Mucosa of gallbladder (tissue), 1 donor: ENCODE data around the gene JMJD4. TPM values are rescaled to one million over a fixed set of nuclear protein-coding genes. Genes with fewer than 3 reads are reported as not detected.

ENCODE experiments used
- DNase-seq: peaks from one replicate; pipeline ENCODE4 v3.0.0-alpha.2; 2020; ENCODE audit warnings: low spot score
- total RNA-seq: library from RNA; stranded (reverse); gene quantifications from one replicate; pipeline ENCODE4 v1.2.1, GENCODE V29; 2021
- donor health status: DM: no; HTN: no; CAD: no.

The JMJD4 gene
- total RNA-seq, 1 donor from 2014 or later, result 14.1 TPM

DNA sequence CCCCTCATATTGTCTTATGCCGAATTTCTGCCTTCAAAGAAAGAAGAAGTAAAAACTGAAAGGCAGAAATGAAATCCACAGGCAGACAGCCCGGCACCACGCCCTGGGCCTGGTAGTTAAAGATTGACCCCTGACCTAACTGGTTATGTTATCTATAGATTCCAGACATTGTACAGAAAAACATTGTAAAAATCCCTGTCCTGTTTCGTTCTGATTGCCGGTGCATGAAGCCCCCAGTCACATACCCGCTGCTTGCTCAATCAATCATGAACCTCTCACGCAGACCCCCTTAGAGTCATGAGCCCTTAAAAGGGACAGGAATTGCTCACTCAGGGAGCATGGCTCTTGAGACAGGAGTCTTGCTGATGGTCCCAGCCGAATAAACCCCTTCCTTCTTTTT, 49.3 kb downstream of the JMJD4 start:
- DNase-seq, result no peak

Other genes with a start within 250 kb of the JMJD4 start
- gene ZNF678, start 171.7 kb downstream of the JMJD4 start, total RNA-seq, result 10.8 TPM
- 32.3 TPM for gene SNAP47, start 133 bp upstream of the JMJD4 start, total RNA-seq
- gene PRSS38, start 80.4 kb upstream of the JMJD4 start, total RNA-seq, result not detected
- gene WNT9A, start 212.6 kb upstream of the JMJD4 start, total RNA-seq, result 2.2 TPM